GM20000 (cell line): ENCODE data around the gene MAPK7.

Experiments used
- DNase-seq: peaks from one replicate; pipeline ENCODE4 v3.0.0; 2012; ENCODE audit warnings: low spot score
- CTCF ChIP-seq: IDR thresholded peaks from 2 replicates; pipeline ENCODE4 v1.5.1; 2012; ENCODE audit warnings: mild to moderate bottlenecking, control low read depth; ENCODE audit errors: extremely low read depth, missing control alignments

MAPK7 gene

GRCh38 chr17:19343671-19344151, 34.6 kb upstream of the MAPK7 start:
- no peak for TF ChIP-seq CTCF
- no peak for DNase-seq

GRCh38 chr17:19344311-19345066, 33.8 kb upstream of the MAPK7 start:
- TF ChIP-seq CTCF = no peak
- no peak for DNase-seq

- DNase-seq = no peak
- no peak for TF ChIP-seq CTCF
Measured at GRCh38 chr17:19345067-19345460, 33.2 kb upstream of the MAPK7 start.

DNA sequence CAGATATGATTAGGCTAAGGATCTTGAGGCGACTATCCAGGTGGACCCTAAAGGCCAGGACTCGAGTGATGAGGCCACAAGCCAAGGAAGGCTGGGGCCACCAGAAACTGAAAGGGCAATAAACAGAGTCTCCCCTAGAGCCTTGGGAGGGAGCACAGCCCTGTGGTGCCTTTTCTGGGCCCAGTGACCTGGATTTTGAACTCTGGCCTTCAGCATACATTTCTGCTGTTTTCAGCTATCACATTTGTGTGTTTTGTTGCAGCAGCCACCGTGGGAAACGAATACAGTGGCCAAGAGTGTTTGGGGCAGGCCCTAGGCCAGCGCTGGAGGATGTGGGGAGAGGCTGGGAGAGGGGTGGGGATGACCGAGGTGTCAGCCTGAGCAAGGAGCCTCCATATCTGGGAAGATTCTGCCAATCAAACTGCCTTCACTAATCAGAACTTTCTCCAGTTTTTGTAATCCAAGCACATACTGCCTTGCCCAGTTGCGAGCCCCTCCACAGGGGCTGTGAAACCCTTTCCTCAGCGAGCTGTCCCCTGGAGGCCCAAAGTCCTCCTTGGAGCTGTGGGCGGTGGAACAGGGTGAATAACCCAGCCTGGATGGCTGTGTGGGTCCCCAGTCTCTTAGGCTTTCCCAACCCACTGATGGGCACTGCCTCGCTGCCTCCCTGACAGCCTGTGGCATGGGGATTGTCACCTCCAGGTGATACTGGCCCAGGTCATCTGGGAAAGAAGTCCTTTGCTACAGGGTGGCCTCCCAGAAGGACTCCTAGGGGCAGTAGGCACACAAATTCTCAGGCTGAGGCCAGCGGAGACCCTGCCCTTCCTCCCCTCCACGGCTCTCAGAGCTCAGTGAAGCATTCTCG, 32.6 kb upstream of the MAPK7 start:
- DNase-seq = no peak
- no peak for TF ChIP-seq CTCF

GRCh38 chr17:19346351-19347255, 31.7 kb upstream of the MAPK7 start:
- TF ChIP-seq CTCF = no peak
- no peak for DNase-seq

DNA sequence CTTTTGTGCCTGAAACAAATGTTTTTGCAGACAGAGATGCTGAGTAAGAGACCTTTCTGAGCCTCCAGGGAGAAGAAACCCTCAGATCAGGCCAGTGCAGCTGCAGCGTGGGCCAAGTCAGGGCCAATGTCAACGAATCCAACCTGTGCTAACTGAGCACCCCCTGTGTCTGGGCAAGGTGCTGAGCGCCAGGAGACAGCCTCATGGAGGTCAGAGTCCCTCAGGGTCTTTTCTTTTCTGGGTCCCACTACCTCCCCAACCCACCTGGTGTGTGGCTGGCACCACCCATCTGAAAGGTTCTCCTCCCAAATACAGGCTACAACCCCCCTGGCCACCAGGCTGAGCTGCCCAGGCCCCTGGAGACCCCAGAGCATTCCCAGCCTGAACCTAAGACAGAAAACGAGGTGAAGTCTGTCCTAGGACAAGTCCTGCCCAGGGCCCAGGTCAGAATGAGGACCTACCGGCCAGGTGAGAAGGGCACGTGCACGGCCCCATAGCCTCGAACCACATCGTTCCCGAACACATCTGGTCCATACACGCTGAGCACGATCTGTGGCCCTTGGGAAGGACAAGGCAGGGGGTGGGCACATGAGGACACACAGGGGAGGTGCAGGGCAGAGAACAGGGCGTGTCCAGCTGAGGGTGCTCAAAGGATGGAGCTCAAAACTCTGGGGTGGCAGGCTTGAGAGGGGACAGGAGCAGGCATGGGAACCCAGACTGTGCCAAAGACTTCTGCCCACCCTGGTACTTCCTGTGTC, 30.8 kb upstream of the MAPK7 start:
- no peak for DNase-seq
- TF ChIP-seq CTCF = no peak
